Motor neuron (in vitro differentiated cells): ENCODE measurements around the gene MTR. TPM values are rescaled to one million over a fixed set of nuclear protein-coding genes. Genes with fewer than 3 reads are reported as not detected.

ENCODE experiments used
- ATAC-seq, 8 experiments: fragments of 200-7000 bp; cut with Tn5 transposase; replicated peaks in 6 of 8; 2 replicates each; pipeline ENCODE4 v1.8.0; 2021; ENCODE audit warnings: mild to moderate bottlenecking in 8 of 8, moderate library complexity in 8 of 8
- H3K27ac ChIP-seq, 2 donors: fragments of 250-450 bp; sonication (Bioruptor Pico); 2 replicates each; pipeline ENCODE4 v1.9.0; 2021; ENCODE audit warnings: antibody characterized with exemption in 2 of 2, mild to moderate bottlenecking in 2 of 2, moderate library complexity in 1 of 2
- H3K4me1 ChIP-seq, 2 donors: fragments of 250-450 bp; sonication (Bioruptor Pico); replicated peaks in 1 of 2; 2 replicates each; pipeline ENCODE4 v1.6.1; 2021; ENCODE audit warnings: antibody characterized with exemption in 2 of 2, mild to moderate bottlenecking in 2 of 2, moderate library complexity in 1 of 2
- H3K4me3 ChIP-seq, 5 donors: fragments of 250-450 bp; sonication (Bioruptor Pico); 2 replicates each; pipeline ENCODE4 v1.9.0; 2021; ENCODE audit warnings: antibody characterized with exemption in 5 of 5, mild to moderate bottlenecking in 5 of 5, moderate library complexity in 4 of 5
- WGBS, 10 experiments: fragments of 450-650 bp; shearing (Covaris generic); methylation state at CpG; one replicate each; pipeline ENCODE4 v1.0.0; 2022; 5-methylcytosine and 5-hydroxymethylcytosine counted together
- in situ Hi-C, 9 experiments: fragments of 400-800 bp; cut with MboI; loops; one replicate each; pipeline ENCODE4 v1.15.0; 2021; ENCODE audit warnings: low sequenced_read_pairs in 9 of 9, low pct_unique_long_range_greater_than_20kb in 2 of 9; ENCODE audit not compliant: unreplicated experiment in 9 of 9
- total RNA-seq, 8 experiments: library from RNA; unstranded; fragments of 300-600 nt; gene quantifications; 2 replicates each; pipeline versions ENCODE4 v1.2.3 to v1.2.4, GENCODE V29; 2022

MTR gene
- 10 to 100 TPM; 13.9 to 42.3 (median 21.0) TPM for total RNA-seq

GRCh38 chr1:236795035-236795756, at the start of gene MTR:
Gene MTR, plus strand, starts transcription at chr1:236795292. Its CDS starts 412 bp downstream, at chr1:236795704.
- in situ Hi-C loops, result no loop called here
- 0 to 1% (median 0%) methylated on average over 2 to 40 of the region's 67 CpGs; no CpG with 5 or more reads in 2 of the 10 experiments for WGBS, 10 experiments
- Histone ChIP-seq H3K4me1 (peaks cover 3 to 12% of the 10 kb centered on the region in 2 donors), H3K27ac (peak within 1 kb of the TSS; percentile 63 to 77), H3K4me3 (peak within 1 kb of the TSS; percentile 56 to 84 (median 77))
- peak; percentile 93 to 98 (median 96) for ATAC-seq

GRCh38 chr1:236746785-236747184, 48.3 kb upstream of the MTR start:
- no peaks in the 10 kb centered on the region for H3K4me1 ChIP-seq
- no peak overlapping the region for H3K27ac ChIP-seq
- no peak for ATAC-seq
- 48 to 100% (median 80%) methylated on average over 1 to 5 of the region's 5 CpGs; no CpG with 5 or more reads in 2 of the 10 experiments for WGBS, 10 experiments
- in situ Hi-C loops, result no loop called here
- no peak overlapping the region for H3K4me3 ChIP-seq

- 45 to 98% (median 87%) methylated on average over 2 to 6 of the region's 6 CpGs for WGBS, 10 experiments
- ATAC-seq, result peak in 1 of 8 experiments; percentile 57
- in situ Hi-C loops, result no loop called here
- no peak overlapping the region for H3K4me3 ChIP-seq
- H3K4me1 ChIP-seq, result no peaks in the 10 kb centered on the region
- no peak overlapping the region for H3K27ac ChIP-seq
These were observed 47.6 kb upstream of the MTR start for GRCh38 chr1:236747311-236747985.

GRCh38 chr1:236748268-236748870, 46.7 kb upstream of the MTR start:
- no peaks in the 10 kb centered on the region for H3K4me1 ChIP-seq
- in situ Hi-C loops, result no loop called here
- H3K4me3 ChIP-seq, result no peak overlapping the region
- peak in 1 of 8 experiments; percentile 51 for ATAC-seq
- H3K27ac ChIP-seq, result no peak overlapping the region
- 10 to 88% (median 78%) methylated on average over 1 to 5 of the region's 5 CpGs; no CpG with 5 or more reads in 1 of the 10 experiments for WGBS, 10 experiments

- no peaks in the 10 kb centered on the region for H3K4me1 ChIP-seq
- H3K4me3 ChIP-seq, result no peak overlapping the region
- in situ Hi-C loops, result loop anchor here in 1 of 9 experiments (25.0 kb wide), 1 partner anchor 636 kb away; no protein-coding TSS in a partner anchor
- no peak for ATAC-seq
- H3K27ac ChIP-seq, result no peak overlapping the region
- 58 to 100% (median 90%) methylated on average over 2 to 3 of the region's 3 CpGs for WGBS, 10 experiments
These were observed 44.2 kb upstream of the MTR start for GRCh38 chr1:236750928-236751327.

GRCh38 chr1:236751385-236751784, 43.7 kb upstream of the MTR start:
- no peak overlapping the region for H3K27ac ChIP-seq
- 20 to 95% (median 84%) methylated on average over 1 to 16 of the region's 16 CpGs for WGBS, 10 experiments
- in situ Hi-C loops, result loop anchor here in 1 of 9 experiments (25.0 kb wide), 1 partner anchor 636 kb away; no protein-coding TSS in a partner anchor
- H3K4me3 ChIP-seq, result no peak overlapping the region
- no peak for ATAC-seq
- H3K4me1 ChIP-seq, result no peaks in the 10 kb centered on the region

- in situ Hi-C loops, result loop anchor here in 1 of 9 experiments (25.0 kb wide), 1 partner anchor 635 kb away; no protein-coding TSS in a partner anchor
- 17 to 97% (median 86%) methylated on average over 2 to 4 of the region's 4 CpGs; no CpG with 5 or more reads in 1 of the 10 experiments for WGBS, 10 experiments
- ATAC-seq, result no peak
These were observed 43.2 kb upstream of the MTR start for GRCh38 chr1:236751935-236752334.

GRCh38 chr1:236753516-236753915, 41.6 kb upstream of the MTR start:
- 0 to 100% (median 85%) methylated on average over 1 to 3 of the region's 5 CpGs; no CpG with 5 or more reads in 2 of the 10 experiments for WGBS, 10 experiments
- peak in 5 of 8 experiments; percentile 27 to 97 (median 39) for ATAC-seq
- Histone ChIP-seq H3K27ac (no peak overlapping the region), H3K4me3 (no peak overlapping the region), H3K4me1 (no peaks in the 10 kb centered on the region)
- in situ Hi-C loops, result loop anchor here in 1 of 9 experiments (25.0 kb wide), 1 partner anchor 634 kb away; no protein-coding TSS in a partner anchor

More at GRCh38 chr1:236751935-236752334, 43.2 kb upstream of the MTR start:
- Histone ChIP-seq H3K4me1 (no peaks in the 10 kb centered on the region), H3K4me3 (no peak overlapping the region), H3K27ac (no peak overlapping the region)

GRCh38 chr1:236753964-236754363, 41.1 kb upstream of the MTR start:
- in situ Hi-C loops, result loop anchor here in 1 of 9 experiments (25.0 kb wide), 1 partner anchor 633 kb away; no protein-coding TSS in a partner anchor
- Histone ChIP-seq H3K4me3 (no peak overlapping the region), H3K4me1 (no peaks in the 10 kb centered on the region), H3K27ac (no peak overlapping the region)
- ATAC-seq, result no peak
- WGBS, 10 experiments, result 100% methylated on average over 1 to 2 of the region's 14 CpGs; no CpG with 5 or more reads in 6 of the 10 experiments

- WGBS, 10 experiments, result 62 to 100% (median 91%) methylated on average over 1 to 18 of the region's 18 CpGs; no CpG with 5 or more reads in 1 of the 10 experiments
These were observed 40.4 kb upstream of the MTR start for GRCh38 chr1:236754525-236755210.

GRCh38 chr1:236757640-236758039, 37.5 kb upstream of the MTR start:
- in situ Hi-C loops, result loop anchor here in 1 of 9 experiments (25.0 kb wide), 1 partner anchor 630 kb away; no protein-coding TSS in a partner anchor
- ATAC-seq, result no peak
- no peak overlapping the region for H3K27ac ChIP-seq
- no peaks in the 10 kb centered on the region for H3K4me1 ChIP-seq
- WGBS, 10 experiments, result 70 to 100% (median 82%) methylated on average over 1 to 2 of the region's 2 CpGs; no CpG with 5 or more reads in 1 of the 10 experiments
- H3K4me3 ChIP-seq, result no peak overlapping the region

More at GRCh38 chr1:236754525-236755210, 40.4 kb upstream of the MTR start:
- ATAC-seq, result no peak
- Histone ChIP-seq H3K27ac (no peak overlapping the region), H3K4me3 (no peak overlapping the region), H3K4me1 (no peaks in the 10 kb centered on the region)
- in situ Hi-C loops, result loop anchor here in 1 of 9 experiments (25.0 kb wide), 1 partner anchor 633 kb away; no protein-coding TSS in a partner anchor

GRCh38 chr1:236759252-236759859, 35.7 kb upstream of the MTR start:
- in situ Hi-C loops, result loop anchor here in 1 of 9 experiments (25.0 kb wide), 1 partner anchor 628 kb away; no protein-coding TSS in a partner anchor
- peak in 2 of 8 experiments; percentile 32 to 37 for ATAC-seq
- no peak overlapping the region for H3K27ac ChIP-seq
- H3K4me3 ChIP-seq, result no peak overlapping the region
- H3K4me1 ChIP-seq, result no peaks in the 10 kb centered on the region
- WGBS, 10 experiments, result 0 to 70% (median 29%) methylated on average over 1 to 3 of the region's 3 CpGs
